ENCODE data around the gene PCYT1A.
"Not testable (repeated sequence)": the region's sequence is repeated elsewhere in the genome, so short reads cannot be mapped to it uniquely, and the experiment has no call there.

The PCYT1A gene

GRCh38 chr3:196284396-196284795 is 3.1 kb downstream of the PCYT1A start:
- no peak for DNase-seq

- no peak for DNase-seq
Measured at GRCh38 chr3:196281962-196282361, 5.6 kb downstream of the PCYT1A start.

GRCh38 chr3:196280689-196281440 is 6.7 kb downstream of the PCYT1A start:
- peak; percentile 74 for DNase-seq

- DNase-seq = no peak
Measured at GRCh38 chr3:196275126-196275525, 12.4 kb downstream of the PCYT1A start.

- peak; percentile 93 for DNase-seq
Measured at GRCh38 chr3:196274585-196274984, 12.9 kb downstream of the PCYT1A start.

- peak; percentile 55 for DNase-seq
Measured at GRCh38 chr3:196273655-196274054, 13.9 kb downstream of the PCYT1A start.

GRCh38 chr3:196272826-196273225 is 14.7 kb downstream of the PCYT1A start:
- DNase-seq = no peak

GRCh38 chr3:196270499-196270898 is 17.0 kb downstream of the PCYT1A start:
- DNase-seq = no peak

GRCh38 chr3:196268284-196269163 is 19.0 kb downstream of the PCYT1A start:
- peak; percentile 44 for DNase-seq

- DNase-seq = no peak
Measured at GRCh38 chr3:196263819-196264218, 23.7 kb downstream of the PCYT1A start.

- DNase-seq = no peak
Measured at GRCh38 chr3:196260784-196261183, 26.7 kb downstream of the PCYT1A start.

GRCh38 chr3:196255776-196256175 is 31.8 kb downstream of the PCYT1A start:
- no peak for DNase-seq

- DNase-seq = no peak
Measured at GRCh38 chr3:196254376-196255283, 32.9 kb downstream of the PCYT1A start.

- no peak for DNase-seq
Measured at GRCh38 chr3:196251918-196252317, 35.6 kb downstream of the PCYT1A start.

- DNase-seq = peak; percentile 64
Measured at GRCh38 chr3:196246612-196247308, 40.8 kb downstream of the PCYT1A start.

GRCh38 chr3:196244166-196244565 is 43.4 kb downstream of the PCYT1A start:
- not testable (repeated sequence) for DNase-seq

- no peak for DNase-seq
Measured at GRCh38 chr3:196241704-196242103, 45.8 kb downstream of the PCYT1A start.

GRCh38 chr3:196240424-196240823 is 47.1 kb downstream of the PCYT1A start:
- DNase-seq = no peak

- no peak for DNase-seq
Measured at GRCh38 chr3:196238612-196239560, 48.6 kb downstream of the PCYT1A start.

- DNase-seq = no peak
Measured at GRCh38 chr3:196237203-196237602, 50.3 kb downstream of the PCYT1A start.

GRCh38 chr3:196236223-196236622 is 51.3 kb downstream of the PCYT1A start:
- no peak for DNase-seq

All from activated CD4-positive, alpha-beta T cell treated with anti-CD3 and anti-CD28 coated beads, Interleukin-2, Interleukin-6, amounts not matched to agents 100 ng/mL and 50 ng/mL, durations not matched to agents 16 hours and 8 hours (primary cell).